OCI-LY1 (cell line): ENCODE data around the gene R3HDM1.
"Not testable (repeated sequence)": the region's sequence is repeated elsewhere in the genome, so short reads cannot be mapped to it uniquely, and the experiment has no call there.

Experiments
- EZH2 ChIP-seq: fragments of 200-600 bp; sonication (generic), shearing (Covaris generic); IDR thresholded peaks from 2 replicates; pipeline ENCODE4 v1.8.0; 2017; ENCODE audit warnings: borderline replicate concordance, mixed run types, mild to moderate bottlenecking, antibody characterized with exemption, low read length, moderate library complexity, mixed read lengths
- TF ChIP-seq, protein P1 (sequence below): fragments of 200-600 bp; sonication (generic), shearing (Covaris generic); IDR thresholded peaks from 2 replicates; pipeline ENCODE4 v1.5.1; 2017; ENCODE audit warnings: mild to moderate bottlenecking, antibody characterized with exemption, low read length, moderate library complexity, mixed read lengths

DNA sequence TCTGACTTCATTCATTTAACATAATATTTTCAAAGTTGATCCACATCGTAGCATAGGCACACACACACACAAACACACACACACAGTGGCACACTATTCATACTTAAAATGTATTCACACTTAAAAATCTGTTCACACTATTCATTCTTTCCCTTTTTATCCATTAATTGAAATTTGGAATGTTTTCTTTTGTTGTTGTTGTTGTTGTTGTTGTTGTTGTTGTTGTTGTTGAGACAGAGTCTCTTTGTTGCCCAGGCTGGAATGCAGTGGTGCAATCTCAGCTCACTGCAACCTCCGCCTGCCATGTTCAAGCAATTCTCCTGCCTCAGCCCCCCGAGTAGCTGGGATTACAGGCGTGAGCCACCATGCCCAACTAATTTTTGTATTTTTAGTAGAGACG lies 123.0 kb downstream of the R3HDM1 start:
- TF ChIP-seq, protein P1, sequence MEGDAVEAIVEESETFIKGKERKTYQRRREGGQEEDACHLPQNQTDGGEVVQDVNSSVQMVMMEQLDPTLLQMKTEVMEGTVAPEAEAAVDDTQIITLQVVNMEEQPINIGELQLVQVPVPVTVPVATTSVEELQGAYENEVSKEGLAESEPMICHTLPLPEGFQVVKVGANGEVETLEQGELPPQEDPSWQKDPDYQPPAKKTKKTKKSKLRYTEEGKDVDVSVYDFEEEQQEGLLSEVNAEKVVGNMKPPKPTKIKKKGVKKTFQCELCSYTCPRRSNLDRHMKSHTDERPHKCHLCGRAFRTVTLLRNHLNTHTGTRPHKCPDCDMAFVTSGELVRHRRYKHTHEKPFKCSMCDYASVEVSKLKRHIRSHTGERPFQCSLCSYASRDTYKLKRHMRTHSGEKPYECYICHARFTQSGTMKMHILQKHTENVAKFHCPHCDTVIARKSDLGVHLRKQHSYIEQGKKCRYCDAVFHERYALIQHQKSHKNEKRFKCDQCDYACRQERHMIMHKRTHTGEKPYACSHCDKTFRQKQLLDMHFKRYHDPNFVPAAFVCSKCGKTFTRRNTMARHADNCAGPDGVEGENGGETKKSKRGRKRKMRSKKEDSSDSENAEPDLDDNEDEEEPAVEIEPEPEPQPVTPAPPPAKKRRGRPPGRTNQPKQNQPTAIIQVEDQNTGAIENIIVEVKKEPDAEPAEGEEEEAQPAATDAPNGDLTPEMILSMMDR: not testable (repeated sequence)
- not testable (repeated sequence) for TF ChIP-seq EZH2
